MM.1S (cell line): Measurements from ENCODE around the gene CTXND2.

ENCODE experiments used
- DNase-seq: peaks from one replicate; pipeline ENCODE4 v3.0.0-alpha.2; 2015
- H2AFZ ChIP-seq: fragments of 300-600 bp; sonication (generic); 2 replicates; pipeline ENCODE4 v1.6.0; 2016; ENCODE audit warnings: antibody characterized with exemption, low read length
- H3F3A ChIP-seq: fragments of 300-600 bp; sonication (generic); 2 replicates; pipeline ENCODE4 v1.6.1; 2016; ENCODE audit warnings: mild to moderate bottlenecking, antibody characterized with exemption, low read length, moderate library complexity, mixed read lengths; ENCODE audit not compliant: insufficient read depth
- H3K27ac ChIP-seq: fragments of 300-600 bp; sonication (generic); 2 replicates; pipeline ENCODE4 v1.5.1; 2016; ENCODE audit warnings: mild to moderate bottlenecking, low read length
- H3K27me3 ChIP-seq: fragments of 300-600 bp; sonication (generic); replicated peaks from 2 replicates; pipeline ENCODE4 v1.6.0; 2016; ENCODE audit warnings: low read length; ENCODE audit not compliant: insufficient read depth
- H3K36me3 ChIP-seq: fragments of 300-600 bp; sonication (generic); replicated peaks from 2 replicates; pipeline ENCODE4 v1.6.1; 2016; ENCODE audit warnings: mild to moderate bottlenecking, low read length, mixed read lengths; ENCODE audit not compliant: insufficient read depth
- H3K4me1 ChIP-seq: fragments of 300-600 bp; sonication (generic); 2 replicates; pipeline ENCODE4 v1.6.1; 2016; ENCODE audit warnings: low read length, mixed read lengths
- H3K4me2 ChIP-seq: fragments of 300-600 bp; sonication (generic); 2 replicates; pipeline ENCODE4 v1.6.0; 2016; ENCODE audit warnings: low read depth, low read length
- H3K4me3 ChIP-seq: fragments of 300-600 bp; sonication (generic); 2 replicates; pipeline ENCODE4 v1.5.1; 2016; ENCODE audit warnings: low read length, mixed read lengths
- H3K79me2 ChIP-seq: fragments of 300-600 bp; sonication (generic); 2 replicates; pipeline ENCODE4 v1.6.1; 2016; ENCODE audit warnings: mixed run types, low read length, mixed read lengths
- H3K9ac ChIP-seq: fragments of 300-600 bp; sonication (generic); 2 replicates; pipeline ENCODE4 v1.6.1; 2016; ENCODE audit warnings: low read length, mixed read lengths
- H3K9me2 ChIP-seq: fragments of 300-600 bp; sonication (generic); replicated peaks from 2 replicates; pipeline ENCODE4 v1.6.1; 2016; ENCODE audit warnings: mild to moderate bottlenecking, low read length, mixed read lengths; ENCODE audit not compliant: insufficient read depth
- H3K9me3 ChIP-seq: fragments of 300-600 bp; sonication (generic); replicated peaks from 2 replicates; pipeline ENCODE4 v1.6.1; 2016; ENCODE audit warnings: mild to moderate bottlenecking, low read length, mixed read lengths; ENCODE audit not compliant: insufficient read depth
- H4K20me1 ChIP-seq: fragments of 300-600 bp; sonication (generic); 2 replicates; pipeline ENCODE4 v1.6.1; 2016; ENCODE audit warnings: mild to moderate bottlenecking, low read length, moderate library complexity, mixed read lengths; ENCODE audit not compliant: insufficient read depth
- EZH2 ChIP-seq: fragments of 300-600 bp; sonication (generic); optimal IDR thresholded peaks from 2 replicates; pipeline ENCODE3; 2017; ENCODE audit warnings: low read depth, mild to moderate bottlenecking, antibody characterized with exemption, low read length, mixed read lengths
- EZH2phosphoT487 ChIP-seq: fragments of 300-600 bp; sonication (generic); IDR thresholded peaks from 2 replicates; pipeline ENCODE4 v1.6.1; 2018; ENCODE audit warnings: antibody characterized with exemption, low read length
- TF ChIP-seq, protein P1 (sequence below): fragments of 300-600 bp; sonication (generic); IDR thresholded peaks from 2 replicates; pipeline ENCODE4 v1.5.1; 2016; ENCODE audit warnings: antibody characterized with exemption, low read length, mixed read lengths

Gene CTXND2

DNA sequence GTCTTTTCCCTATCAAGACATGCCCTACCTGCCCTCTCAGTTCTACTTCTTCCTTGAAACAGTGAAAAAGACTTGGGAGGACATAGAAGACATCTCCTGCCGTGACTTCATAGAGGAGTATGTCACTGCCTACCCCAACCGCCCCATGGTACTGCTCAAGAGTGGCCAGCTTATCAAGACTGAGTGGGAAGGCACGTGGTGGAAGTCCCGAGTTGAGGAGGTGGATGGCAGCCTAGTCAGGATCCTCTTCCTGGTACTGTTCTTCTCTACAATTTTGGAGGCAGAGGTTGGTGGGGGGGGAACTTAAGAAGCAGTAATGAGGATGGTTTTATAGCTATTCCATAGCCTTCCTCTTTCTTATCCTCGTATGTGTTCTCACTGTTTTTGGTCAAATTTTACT lies 57.9 kb downstream of the CTXND2 start:
- no peaks in the 10 kb centered on the region for H3K9me3 ChIP-seq
- H4K20me1 ChIP-seq: no peaks in the 10 kb centered on the region
- no peak for DNase-seq
- H3K79me2 ChIP-seq: no peaks in the 10 kb centered on the region
- H3K4me3 ChIP-seq: no peak overlapping the region
- H3K27me3 ChIP-seq: no peaks in the 10 kb centered on the region
- H3K9me2 ChIP-seq: no peaks in the 10 kb centered on the region
- H3K9ac ChIP-seq: no peak overlapping the region
- TF ChIP-seq, protein P1, sequence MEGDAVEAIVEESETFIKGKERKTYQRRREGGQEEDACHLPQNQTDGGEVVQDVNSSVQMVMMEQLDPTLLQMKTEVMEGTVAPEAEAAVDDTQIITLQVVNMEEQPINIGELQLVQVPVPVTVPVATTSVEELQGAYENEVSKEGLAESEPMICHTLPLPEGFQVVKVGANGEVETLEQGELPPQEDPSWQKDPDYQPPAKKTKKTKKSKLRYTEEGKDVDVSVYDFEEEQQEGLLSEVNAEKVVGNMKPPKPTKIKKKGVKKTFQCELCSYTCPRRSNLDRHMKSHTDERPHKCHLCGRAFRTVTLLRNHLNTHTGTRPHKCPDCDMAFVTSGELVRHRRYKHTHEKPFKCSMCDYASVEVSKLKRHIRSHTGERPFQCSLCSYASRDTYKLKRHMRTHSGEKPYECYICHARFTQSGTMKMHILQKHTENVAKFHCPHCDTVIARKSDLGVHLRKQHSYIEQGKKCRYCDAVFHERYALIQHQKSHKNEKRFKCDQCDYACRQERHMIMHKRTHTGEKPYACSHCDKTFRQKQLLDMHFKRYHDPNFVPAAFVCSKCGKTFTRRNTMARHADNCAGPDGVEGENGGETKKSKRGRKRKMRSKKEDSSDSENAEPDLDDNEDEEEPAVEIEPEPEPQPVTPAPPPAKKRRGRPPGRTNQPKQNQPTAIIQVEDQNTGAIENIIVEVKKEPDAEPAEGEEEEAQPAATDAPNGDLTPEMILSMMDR: no peak
- TF ChIP-seq EZH2: no peak
- TF ChIP-seq EZH2phosphoT487: no peak
- no peaks in the 10 kb centered on the region for H3F3A ChIP-seq
- no peak overlapping the region for H3K27ac ChIP-seq
- H3K4me1 ChIP-seq: no peaks in the 10 kb centered on the region
- H3K4me2 ChIP-seq: no peak overlapping the region
- H2AFZ ChIP-seq: no peak overlapping the region
- H3K36me3 ChIP-seq: 0 out of 2 replicates have a peak, but pooled peaks cover 10% of the 10 kb centered on the region

DNA sequence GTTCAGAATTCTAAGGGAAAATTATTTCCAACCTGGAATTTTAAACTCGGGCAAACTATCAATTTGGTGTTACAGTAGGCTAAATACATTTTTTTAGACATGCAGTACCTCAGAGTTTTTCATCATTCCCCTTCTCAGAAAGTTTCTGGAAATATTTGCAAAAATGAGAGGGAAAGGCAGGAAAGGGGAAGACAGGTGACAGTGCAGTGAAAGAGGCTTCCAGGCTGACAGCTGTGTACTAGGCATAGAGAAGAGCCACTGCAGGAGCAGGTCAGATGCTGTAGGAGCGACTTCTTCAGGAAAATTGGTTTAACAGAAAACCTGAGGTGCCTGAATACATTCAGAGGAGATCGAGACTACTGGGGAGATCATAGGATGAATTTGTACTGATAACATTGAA lies 67.8 kb downstream of the CTXND2 start:
- Histone ChIP-seq H2AFZ (no peak overlapping the region), H3K27me3 (no peaks in the 10 kb centered on the region), H3K79me2 (no peaks in the 10 kb centered on the region), H3K4me1 (no peaks in the 10 kb centered on the region), H3K9me2 (no peaks in the 10 kb centered on the region), H3K36me3 (peaks cover 14% of the 10 kb centered on the region), H3K27ac (no peak overlapping the region), H3K9me3 (no peaks in the 10 kb centered on the region), H3K4me2 (no peak overlapping the region), H4K20me1 (no peaks in the 10 kb centered on the region), H3K4me3 (no peak overlapping the region), H3K9ac (no peak overlapping the region), H3F3A (no peaks in the 10 kb centered on the region)
- DNase-seq: no peak
- no peak for TF ChIP-seq EZH2
- no peak for TF ChIP-seq EZH2phosphoT487
- TF ChIP-seq, protein P1: no peak

DNA sequence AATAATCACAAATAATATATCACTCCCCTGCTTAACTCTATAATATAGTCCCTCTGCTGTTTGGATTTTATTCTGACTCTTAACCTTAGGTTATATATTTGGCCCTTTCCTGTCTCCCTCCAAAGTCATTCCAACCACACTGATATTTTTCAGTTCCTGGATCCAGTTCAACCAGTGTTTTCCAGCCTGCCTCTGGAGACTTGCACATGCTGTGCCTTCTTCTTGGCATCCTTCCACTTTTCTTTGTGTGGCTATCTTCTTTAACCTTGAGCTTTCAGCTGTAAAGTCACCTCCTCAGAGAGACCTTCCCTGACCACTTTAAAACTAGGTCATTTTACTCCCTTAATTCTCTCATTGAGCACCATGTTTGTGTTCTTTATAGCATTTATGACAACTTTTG lies 68.3 kb downstream of the CTXND2 start:
- Histone ChIP-seq H3K36me3 (peaks cover 14% of the 10 kb centered on the region), H3K27me3 (no peaks in the 10 kb centered on the region), H3F3A (no peaks in the 10 kb centered on the region), H3K4me2 (no peak overlapping the region), H3K4me3 (no peak overlapping the region), H3K9me3 (no peaks in the 10 kb centered on the region), H3K79me2 (no peaks in the 10 kb centered on the region), H3K4me1 (no peaks in the 10 kb centered on the region), H3K27ac (no peak overlapping the region), H3K9me2 (no peaks in the 10 kb centered on the region), H3K9ac (no peak overlapping the region), H2AFZ (no peak overlapping the region), H4K20me1 (no peaks in the 10 kb centered on the region)
- no peak for TF ChIP-seq EZH2phosphoT487
- TF ChIP-seq, protein P1: no peak
- TF ChIP-seq EZH2: no peak
- DNase-seq: no peak
